Measurements from ENCODE around the gene COL6A1. TPM values are rescaled to one million over a fixed set of nuclear protein-coding genes. Genes with fewer than 3 reads are reported as not detected.

Gene COL6A1
- total and polyA plus RNA-seq, 2 of the 13 experiments (the other 11 are each of a cell fraction or from before 2014, with no cell fraction given) = 3.1 to 4.8 TPM

DNA sequence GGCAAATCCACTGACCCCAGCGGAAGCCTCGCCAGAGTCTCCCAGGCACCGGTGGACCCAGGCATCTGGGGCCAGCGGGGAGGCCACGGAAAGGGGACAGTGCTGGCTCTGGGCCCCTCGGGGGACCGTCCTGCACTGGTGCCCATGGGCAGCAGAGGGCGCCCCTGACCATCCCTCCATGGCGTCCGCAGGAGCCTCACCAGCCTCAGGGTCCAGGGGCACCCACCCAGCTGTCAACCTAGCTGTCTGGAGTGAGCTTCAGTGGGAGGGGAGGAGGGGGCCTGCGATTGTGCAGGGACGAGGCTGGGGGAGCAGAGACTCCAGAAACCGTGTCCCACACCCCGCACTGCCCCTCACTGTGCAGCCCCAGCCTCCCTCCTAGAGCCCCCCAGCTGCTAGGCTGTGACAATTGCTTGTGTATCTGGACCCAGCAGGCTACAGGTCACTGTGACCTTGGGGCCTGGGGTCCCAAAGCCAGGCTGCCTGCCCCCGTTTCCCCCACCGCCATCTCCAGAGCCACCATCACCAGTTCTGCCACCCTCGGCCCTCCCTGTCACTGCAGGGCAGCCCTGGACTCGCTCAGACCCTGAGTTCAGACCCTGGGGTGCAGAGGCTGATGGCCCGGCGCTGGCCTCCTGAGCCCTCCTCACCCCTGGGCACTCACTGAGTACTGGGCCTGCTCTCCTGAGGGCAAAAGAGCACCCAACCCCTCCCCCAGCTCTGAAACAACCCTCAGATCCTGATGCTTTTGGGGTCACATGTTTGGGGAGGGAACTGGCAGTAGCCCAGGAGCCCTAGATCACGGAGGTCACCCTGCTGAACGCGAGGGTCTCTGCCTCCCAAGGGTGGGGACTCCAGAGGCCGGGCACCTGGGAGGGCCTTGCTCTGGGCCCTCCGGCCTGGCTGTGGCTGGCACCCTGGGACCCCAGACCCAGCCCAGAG, 10.6 kb upstream of the COL6A1 start (continued):
- TF ChIP-seq, protein P1, sequence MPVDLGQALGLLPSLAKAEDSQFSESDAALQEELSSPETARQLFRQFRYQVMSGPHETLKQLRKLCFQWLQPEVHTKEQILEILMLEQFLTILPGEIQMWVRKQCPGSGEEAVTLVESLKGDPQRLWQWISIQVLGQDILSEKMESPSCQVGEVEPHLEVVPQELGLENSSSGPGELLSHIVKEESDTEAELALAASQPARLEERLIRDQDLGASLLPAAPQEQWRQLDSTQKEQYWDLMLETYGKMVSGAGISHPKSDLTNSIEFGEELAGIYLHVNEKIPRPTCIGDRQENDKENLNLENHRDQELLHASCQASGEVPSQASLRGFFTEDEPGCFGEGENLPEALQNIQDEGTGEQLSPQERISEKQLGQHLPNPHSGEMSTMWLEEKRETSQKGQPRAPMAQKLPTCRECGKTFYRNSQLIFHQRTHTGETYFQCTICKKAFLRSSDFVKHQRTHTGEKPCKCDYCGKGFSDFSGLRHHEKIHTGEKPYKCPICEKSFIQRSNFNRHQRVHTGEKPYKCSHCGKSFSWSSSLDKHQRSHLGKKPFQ (CRISPR knock-in tag; IDR thresholded peaks at IDR 0.05; ENCODE audit: insufficient replicate concordance) = no peak
- TF ChIP-seq GATAD1 (CRISPR knock-in tag; IDR thresholded peaks at IDR 0.05) = no peak
- peak; percentile 8 for TF ChIP-seq TEAD3 (CRISPR knock-in tag; optimal IDR thresholded peaks at IDR 0.05; ENCODE audit: borderline replicate concordance)
- no peak for TF ChIP-seq ZNF784 (CRISPR knock-in tag; IDR thresholded peaks at IDR 0.05; ENCODE audit: borderline replicate concordance)
- no peak for TF ChIP-seq YEATS2 (CRISPR knock-in tag; IDR thresholded peaks at IDR 0.05; ENCODE audit: borderline replicate concordance)
- TF ChIP-seq ZBTB38 (CRISPR knock-in tag; IDR thresholded peaks at IDR 0.05) = peak; percentile 59; the same call in 1 of the 2 replicates
- 0 out of 2 replicates have a peak, but pooled peaks have one; percentile 19 for TF ChIP-seq THAP11 (CRISPR knock-in tag; IDR thresholded peaks at IDR 0.05)
- TF ChIP-seq PAF1 (CRISPR knock-in tag; IDR thresholded peaks at IDR 0.05) = no peak
- TF ChIP-seq, protein P2, sequence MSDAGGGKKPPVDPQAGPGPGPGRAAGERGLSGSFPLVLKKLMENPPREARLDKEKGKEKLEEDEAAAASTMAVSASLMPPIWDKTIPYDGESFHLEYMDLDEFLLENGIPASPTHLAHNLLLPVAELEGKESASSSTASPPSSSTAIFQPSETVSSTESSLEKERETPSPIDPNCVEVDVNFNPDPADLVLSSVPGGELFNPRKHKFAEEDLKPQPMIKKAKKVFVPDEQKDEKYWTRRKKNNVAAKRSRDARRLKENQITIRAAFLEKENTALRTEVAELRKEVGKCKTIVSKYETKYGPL (CRISPR knock-in tag; IDR thresholded peaks at IDR 0.05) = no peak
- no peak for TF ChIP-seq CC2D1A (CRISPR knock-in tag; IDR thresholded peaks at IDR 0.05)
- TF ChIP-seq, protein P3, sequence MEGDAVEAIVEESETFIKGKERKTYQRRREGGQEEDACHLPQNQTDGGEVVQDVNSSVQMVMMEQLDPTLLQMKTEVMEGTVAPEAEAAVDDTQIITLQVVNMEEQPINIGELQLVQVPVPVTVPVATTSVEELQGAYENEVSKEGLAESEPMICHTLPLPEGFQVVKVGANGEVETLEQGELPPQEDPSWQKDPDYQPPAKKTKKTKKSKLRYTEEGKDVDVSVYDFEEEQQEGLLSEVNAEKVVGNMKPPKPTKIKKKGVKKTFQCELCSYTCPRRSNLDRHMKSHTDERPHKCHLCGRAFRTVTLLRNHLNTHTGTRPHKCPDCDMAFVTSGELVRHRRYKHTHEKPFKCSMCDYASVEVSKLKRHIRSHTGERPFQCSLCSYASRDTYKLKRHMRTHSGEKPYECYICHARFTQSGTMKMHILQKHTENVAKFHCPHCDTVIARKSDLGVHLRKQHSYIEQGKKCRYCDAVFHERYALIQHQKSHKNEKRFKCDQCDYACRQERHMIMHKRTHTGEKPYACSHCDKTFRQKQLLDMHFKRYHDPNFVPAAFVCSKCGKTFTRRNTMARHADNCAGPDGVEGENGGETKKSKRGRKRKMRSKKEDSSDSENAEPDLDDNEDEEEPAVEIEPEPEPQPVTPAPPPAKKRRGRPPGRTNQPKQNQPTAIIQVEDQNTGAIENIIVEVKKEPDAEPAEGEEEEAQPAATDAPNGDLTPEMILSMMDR (CRISPR knock-in tag; IDR thresholded peaks at IDR 0.05) = peak; percentile 98
- no peak for TF ChIP-seq ZFP36L1 (CRISPR knock-in tag; IDR thresholded peaks at IDR 0.05)
- TF ChIP-seq, protein P4, sequence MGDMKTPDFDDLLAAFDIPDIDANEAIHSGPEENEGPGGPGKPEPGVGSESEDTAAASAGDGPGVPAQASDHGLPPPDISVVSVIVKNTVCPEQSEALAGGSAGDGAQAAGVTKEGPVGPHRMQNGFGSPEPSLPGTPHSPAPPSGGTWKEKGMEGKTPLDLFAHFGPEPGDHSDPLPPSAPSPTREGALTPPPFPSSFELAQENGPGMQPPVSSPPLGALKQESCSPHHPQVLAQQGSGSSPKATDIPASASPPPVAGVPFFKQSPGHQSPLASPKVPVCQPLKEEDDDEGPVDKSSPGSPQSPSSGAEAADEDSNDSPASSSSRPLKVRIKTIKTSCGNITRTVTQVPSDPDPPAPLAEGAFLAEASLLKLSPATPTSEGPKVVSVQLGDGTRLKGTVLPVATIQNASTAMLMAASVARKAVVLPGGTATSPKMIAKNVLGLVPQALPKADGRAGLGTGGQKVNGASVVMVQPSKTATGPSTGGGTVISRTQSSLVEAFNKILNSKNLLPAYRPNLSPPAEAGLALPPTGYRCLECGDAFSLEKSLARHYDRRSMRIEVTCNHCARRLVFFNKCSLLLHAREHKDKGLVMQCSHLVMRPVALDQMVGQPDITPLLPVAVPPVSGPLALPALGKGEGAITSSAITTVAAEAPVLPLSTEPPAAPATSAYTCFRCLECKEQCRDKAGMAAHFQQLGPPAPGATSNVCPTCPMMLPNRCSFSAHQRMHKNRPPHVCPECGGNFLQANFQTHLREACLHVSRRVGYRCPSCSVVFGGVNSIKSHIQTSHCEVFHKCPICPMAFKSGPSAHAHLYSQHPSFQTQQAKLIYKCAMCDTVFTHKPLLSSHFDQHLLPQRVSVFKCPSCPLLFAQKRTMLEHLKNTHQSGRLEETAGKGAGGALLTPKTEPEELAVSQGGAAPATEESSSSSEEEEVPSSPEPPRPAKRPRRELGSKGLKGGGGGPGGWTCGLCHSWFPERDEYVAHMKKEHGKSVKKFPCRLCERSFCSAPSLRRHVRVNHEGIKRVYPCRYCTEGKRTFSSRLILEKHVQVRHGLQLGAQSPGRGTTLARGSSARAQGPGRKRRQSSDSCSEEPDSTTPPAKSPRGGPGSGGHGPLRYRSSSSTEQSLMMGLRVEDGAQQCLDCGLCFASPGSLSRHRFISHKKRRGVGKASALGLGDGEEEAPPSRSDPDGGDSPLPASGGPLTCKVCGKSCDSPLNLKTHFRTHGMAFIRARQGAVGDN (CRISPR knock-in tag; IDR thresholded peaks at IDR 0.05) = peak; percentile 46; the same call in 1 of the 2 replicates
- no peak for TF ChIP-seq ZNF496 (CRISPR knock-in tag; IDR thresholded peaks at IDR 0.05; ENCODE audit: insufficient replicate concordance)
- TF ChIP-seq ZNF773 (CRISPR knock-in tag; IDR thresholded peaks at IDR 0.05; ENCODE audit: borderline replicate concordance) = no peak
- TF ChIP-seq MTA1 (CRISPR knock-in tag; IDR thresholded peaks at IDR 0.05; ENCODE audit: borderline replicate concordance) = no peak
- no peak for TF ChIP-seq CEBPG (CRISPR knock-in tag; IDR thresholded peaks at IDR 0.05)
- TF ChIP-seq AHR (CRISPR knock-in tag; IDR thresholded peaks at IDR 0.05) = no peak
- TF ChIP-seq ISX (CRISPR knock-in tag; conservative IDR thresholded peaks at IDR 0.05) = no peak

Data from HepG2 (cell line).